ENCODE measurements around the gene MEAK7.

The MEAK7 gene

DNA sequence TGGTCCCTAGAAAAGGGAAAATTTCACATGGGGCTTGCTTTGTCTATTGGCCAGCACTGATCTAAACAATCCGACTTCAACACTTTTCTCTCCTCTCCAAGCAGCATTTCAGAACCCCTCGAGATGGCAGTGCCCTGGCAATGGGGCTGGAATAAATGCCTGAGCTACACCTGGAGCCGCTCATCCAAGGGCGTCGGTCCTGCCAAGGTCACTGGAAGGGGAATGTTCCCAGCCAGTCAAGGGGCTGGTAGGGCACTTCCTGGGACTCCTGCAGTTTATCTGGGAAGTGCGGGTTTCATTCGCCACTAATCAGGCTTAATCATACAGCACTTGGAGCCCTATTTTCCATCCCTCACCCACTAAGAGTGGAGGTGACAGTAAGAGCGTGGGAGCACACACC lies 17.1 kb downstream of the MEAK7 start:
- no peak for DNase-seq (ENCODE audit: low spot score)

DNA sequence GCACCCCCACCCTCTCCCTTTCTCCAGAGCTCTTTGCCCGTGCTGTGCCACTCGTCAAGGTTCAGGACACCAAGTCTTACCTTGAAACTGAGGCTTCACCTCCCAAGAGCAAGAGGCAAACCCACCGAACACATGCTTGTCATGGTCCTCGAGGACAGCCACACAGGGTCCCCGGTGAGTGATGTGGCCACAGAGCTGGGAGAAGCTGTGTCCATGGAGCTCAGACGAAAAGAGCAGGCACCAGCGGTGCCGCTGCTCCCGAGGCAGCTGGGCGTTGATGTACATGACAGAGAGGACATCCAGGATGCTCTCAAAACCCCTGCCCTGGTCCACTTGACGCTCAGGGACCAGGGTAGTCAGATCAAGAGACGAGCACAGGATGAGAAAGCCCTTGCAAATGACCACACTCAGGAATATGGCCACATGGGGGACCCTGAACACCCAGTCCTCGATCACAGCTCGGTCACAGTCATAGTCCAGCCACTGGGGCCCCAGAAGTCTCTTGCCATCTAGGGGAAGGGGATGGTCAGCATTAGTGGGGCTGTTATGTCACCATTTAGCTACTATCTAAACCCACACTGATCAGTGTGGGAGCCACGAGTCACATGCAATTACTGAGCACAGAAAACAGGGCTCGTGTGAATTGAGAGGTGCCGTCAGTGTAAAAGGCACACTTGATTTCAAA lies 17.8 kb downstream of the MEAK7 start:
- no peak for DNase-seq (ENCODE audit: low spot score)

DNA sequence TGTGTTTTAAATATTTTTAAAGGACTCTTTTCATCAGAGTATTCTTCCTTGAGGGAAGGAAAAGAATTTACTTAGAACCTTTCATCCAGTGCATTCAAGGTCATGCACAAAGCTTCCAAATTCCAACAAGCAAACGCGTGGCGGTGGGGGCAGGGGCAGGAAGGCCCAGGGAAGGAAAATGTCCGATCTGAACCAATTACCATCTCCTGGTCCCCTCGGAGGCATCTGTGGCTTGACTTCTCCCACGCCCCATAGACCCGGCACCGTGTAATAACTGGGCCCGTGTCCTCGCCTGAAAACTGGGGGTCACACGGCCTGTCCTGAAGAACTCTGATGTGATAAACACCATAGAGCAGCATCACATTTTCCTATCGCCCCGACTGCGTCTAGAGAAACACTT lies 18.3 kb downstream of the MEAK7 start:
- DNase-seq (ENCODE audit: low spot score): no peak

DNA sequence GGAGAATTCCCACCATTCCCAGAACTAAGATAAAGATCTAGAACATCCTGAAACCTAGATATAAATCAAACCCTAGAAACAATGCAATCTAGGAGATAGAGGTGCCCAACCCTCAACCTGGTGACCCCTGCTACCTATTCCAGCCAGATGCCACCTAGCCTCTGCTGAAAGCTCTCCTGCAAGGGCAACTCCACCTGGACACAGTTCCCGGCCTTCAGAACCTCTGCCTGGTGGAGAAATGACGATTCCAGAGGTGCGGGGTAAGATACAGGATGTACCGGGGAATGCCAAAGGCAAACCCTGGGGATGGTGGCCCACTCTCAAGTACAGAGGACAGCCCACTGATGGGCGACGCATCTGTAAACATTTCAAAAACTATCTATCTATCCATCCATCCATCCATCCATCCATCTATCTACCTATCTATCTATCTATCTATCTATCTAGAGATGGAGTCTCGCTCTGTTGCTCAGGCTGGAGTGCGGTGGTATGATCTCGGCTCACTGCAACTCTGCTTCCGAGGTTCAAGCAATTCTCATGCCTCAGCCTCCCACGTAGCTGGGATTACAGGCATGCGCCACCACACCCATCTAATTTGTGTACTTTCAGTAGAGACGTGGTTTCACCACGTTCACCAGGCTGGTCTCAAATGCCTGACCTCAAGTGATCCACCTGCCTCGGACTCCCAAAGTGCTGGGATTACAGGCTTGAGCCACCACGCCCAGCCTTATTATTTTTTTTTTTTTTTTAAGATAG lies 19.0 kb downstream of the MEAK7 start:
- no peak for DNase-seq (ENCODE audit: low spot score)

DNA sequence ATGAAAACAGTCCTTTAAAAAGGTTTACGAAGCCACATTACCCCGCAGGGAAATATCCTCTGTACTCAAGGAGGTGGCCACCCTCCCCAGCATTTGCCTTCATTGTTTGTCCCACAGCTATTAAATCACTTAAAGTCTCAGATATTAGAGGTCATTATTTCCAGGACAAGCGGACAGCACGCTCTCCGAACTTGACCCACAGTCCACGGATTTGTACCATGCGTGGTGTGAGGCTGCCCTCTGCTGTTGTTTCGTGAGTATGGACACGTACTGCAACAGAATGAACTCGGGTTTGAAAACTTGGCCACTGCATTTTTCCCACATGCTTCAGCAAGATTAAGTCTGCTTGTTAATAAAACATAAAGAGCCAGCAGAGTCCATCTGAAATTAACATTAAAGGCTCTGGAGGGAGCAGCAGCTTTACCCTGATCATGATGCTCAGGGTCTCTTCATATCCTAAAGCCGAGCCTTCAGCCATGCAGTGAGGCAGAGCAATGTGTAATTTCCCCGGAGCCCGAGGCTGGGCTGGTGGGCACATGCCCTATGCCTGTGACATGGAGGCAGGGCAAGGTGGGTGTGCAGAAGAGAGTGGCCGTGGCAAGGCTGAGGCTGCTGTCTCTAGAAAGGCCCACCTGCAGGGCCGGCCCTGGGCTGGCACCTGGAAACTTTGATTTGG lies 19.7 kb downstream of the MEAK7 start:
- no peak for DNase-seq (ENCODE audit: low spot score)

DNA sequence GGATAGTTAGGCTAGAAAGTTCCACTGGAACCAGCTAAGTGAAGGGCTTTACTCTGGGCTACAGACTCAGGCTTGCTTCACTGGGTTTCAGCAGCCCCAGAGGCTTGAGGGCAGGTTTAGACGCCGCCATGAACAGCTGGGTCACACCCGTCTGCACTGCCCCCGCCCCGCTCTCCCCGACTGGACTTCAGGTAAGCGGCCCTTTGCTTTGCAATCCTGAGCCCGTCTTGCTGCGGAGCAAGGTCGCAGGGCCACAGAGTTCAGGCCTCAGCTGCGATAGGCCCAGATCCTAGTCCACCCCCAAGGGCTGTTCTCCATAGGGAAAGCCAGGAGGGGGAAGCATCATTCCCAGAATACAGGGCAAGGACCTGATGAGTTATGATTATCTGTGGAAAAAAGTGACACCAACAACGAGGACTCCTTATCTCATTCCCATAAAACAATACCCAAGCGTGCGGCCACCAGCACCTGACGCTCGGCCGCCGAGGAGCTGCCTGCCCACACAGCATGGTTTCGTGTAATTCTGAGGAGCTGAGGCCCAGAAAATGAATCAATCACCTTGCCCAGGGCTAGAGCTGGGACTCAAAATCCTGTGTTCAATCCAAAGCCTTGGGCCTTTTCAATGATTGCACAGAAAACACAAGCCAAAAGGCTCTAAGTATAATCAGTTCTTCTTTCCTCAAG lies 20.4 kb downstream of the MEAK7 start:
- no peak for DNase-seq (ENCODE audit: low spot score)

DNA sequence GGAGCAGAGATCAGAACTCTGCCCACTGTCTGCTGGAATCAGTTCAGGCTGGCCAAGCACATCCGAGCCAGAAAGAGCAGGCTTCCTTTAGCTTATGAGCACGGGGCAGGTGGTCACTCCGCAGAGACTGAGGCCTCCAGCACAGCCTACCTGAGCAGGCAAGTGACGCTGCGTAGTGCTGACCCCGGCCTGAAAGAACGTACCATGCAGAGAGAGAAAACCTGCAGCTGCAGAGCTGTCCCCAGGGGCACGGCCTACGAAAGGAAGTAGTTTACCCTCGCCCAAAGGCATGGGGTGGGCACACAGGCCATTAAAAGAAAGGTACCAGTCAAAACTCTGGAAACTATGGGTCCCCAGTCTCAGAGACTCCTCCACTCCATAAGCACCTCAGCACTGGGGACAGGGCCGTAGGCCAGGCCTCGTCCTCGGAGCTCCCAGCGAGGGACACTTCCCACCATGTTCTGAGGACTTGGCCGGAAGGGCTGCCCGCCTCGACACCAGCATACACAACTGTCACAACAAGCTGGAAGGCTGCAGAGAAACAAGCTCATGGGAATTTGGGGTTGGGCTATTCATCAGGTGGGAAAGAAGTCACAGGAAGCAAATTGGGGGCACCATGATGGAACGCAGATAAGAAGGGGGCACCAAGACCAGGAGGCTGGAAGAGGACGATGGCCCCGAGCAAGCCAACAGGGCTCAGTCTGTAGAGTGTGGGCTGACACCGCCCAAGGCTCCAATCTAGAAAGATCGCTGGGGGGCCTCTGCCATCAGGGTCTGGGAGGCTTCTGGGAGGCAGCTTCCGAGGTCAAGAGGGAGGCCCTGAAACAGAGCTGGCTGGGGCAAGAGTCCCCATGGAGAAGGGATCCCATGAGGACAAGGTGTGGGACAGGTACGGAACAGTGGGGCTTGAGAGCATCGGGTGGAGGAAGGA lies 21.2 kb downstream of the MEAK7 start:
- no peak for DNase-seq (ENCODE audit: low spot score)

DNA sequence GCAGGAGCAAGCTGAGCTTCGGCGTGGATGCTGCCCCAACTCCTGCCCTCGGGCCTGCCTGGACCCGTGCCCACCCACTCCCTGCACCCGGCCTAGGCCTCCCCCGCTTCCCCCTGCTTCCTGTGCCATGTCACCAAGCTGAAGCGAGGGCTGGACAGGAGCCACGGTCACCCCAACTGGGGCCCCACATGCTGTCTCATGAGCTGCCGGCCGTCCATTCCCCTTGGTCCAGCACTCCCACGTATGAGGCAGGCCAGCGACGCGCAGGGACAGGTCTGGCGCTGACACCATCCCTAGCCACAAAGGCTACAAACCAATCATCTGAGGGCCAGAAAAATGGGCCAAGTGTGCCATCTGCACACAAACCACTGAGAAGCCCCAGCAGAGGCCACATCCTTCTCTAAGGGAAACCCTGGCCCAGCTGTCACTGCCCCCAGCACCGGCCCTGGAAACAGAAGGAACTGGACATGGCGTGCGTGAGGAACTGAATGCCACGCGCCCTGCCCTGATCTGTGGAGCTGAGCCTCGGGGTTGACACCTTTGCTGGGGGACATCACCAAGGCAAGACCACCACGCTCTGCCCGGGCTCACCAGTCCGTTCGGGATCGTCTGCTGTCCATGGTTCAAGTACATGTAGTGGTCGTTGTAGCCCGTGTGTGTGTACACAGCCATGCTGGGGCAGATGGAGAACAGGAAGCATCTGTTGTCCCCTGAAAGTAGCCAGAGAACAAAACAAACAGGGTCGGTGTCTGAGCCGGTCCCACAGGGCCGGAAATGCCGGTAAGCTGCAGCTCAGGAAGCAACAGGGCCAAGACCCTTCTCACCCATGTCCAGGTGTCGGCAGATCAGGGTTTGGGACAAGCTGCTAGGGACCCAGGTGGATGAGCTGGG lies 22.2 kb downstream of the MEAK7 start:
- DNase-seq (ENCODE audit: low spot score): no peak

DNA sequence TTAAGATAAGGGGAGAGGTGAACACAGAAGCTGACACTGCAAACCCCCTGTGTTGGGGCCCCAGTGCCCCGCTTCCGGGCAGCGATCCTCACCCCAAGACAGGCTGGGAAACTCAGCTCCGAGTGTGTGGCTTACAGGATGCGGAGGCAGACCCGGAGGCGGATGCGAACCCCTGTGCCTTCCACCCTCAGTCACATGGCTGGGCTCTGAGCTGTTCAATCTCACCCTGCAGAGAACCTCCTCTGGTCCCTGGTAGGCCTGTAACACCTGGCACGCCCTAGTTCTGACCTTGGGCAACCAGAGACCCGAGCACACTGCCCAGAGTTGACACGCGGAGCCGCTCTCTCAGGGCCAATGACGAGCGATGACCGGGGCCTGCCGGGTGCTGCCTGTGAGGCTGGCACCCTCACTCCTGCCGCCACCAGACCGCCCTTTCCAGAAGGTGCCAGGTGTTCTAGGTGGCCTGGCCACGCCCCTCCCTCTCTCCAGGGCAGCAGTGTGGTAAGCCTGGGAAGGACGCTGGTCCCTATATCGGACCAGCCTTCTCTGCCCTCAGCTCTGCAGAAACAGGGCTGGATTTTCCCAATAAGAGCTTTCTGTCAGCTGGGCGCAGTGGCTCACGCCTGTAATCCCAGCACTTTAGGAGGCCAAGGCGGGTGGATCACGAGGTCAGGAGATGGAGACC lies 23.3 kb downstream of the MEAK7 start:
- DNase-seq (ENCODE audit: low spot score): no peak

DNA sequence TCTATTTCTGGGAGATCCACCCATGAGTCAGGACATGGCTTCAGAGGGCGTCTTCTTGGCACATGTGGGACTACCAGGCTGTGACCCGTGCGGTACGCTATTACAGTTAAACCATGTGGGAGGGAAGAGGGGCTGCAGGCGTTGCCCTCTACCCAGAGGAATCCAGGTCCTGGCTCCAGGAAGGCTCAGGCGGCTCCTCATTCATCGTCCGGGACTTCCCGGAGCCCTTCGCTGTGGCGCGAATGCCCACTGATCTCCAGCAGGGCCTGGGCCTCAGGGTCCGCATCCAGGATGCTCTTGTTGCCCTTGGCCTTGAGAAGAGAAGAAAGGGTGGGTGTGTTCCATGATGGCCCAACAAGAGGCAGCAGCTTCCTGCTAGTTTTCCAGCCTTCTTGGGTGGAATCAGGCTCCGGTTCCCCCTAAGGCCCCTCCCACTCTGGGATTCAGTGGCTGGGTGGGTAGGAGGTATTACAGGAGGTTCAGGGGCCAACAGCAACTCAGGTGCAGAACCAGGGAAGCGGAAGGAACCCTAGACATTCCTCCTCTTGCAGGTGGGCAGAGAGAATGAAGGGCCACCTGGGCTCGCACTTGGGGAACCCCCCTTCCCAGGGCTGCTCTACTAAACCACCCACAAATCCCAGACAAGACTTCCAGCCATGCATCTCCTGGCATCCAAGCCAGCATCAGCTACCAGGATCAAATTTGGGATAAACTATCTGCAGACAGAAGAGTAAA lies 24.6 kb downstream of the MEAK7 start:
- no peak for DNase-seq (ENCODE audit: low spot score)

DNA sequence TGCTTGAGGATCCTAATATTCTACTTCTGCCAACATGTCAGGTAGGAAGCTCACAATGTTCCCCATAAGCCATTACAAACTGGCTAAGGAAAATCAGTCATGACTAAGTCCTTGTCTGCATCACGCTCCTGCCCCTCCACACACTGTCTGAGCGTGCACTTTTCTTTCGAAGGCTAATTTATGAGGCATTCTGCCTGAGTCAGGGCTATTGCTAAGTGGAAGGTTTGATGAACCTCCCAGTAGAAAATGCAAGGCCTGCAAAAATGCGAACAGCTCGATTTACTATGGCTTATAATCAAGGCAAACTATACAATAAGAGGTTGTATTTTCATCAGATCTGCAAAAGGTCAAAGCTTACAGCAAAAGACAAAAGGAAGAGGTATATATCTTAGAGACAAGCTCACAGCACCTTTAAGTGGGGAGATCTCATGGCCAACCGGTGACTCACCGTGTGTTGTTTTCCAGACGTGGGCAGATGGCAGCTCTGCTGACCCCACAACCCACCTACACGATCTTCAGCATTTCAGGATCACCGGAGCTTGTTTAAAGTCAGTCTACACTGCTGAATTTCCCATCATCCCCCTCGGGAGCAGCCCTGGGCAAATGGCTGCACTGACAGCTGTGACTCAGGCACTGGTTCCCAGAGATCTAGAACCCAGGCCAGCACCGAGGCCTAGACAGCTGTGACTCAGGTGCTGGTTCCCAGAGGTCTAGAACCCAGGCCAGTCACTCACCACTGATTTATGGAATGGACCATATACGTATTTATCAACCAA lies 26.1 kb downstream of the MEAK7 start:
- DNase-seq (ENCODE audit: low spot score): no peak

DNA sequence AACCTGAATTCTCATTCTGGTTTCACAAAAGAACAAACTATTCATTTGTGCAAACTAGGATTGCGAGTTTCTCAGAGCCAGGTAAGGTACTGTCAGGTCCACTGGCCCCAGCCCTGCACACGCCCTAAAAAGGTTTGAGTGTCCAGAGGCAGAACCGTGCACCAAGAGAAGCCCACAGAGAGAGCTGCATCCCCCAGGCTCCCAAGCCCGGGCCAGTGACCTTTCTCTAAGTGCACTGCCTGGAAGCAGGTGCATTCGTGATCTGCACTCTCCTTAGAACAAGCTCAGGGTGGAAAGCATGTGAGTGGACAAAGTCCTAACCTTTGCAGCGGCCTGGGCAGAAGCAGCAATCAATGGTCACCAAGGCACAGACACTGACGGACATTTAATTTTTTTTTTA lies 26.8 kb downstream of the MEAK7 start:
- DNase-seq (ENCODE audit: low spot score): no peak

DNA sequence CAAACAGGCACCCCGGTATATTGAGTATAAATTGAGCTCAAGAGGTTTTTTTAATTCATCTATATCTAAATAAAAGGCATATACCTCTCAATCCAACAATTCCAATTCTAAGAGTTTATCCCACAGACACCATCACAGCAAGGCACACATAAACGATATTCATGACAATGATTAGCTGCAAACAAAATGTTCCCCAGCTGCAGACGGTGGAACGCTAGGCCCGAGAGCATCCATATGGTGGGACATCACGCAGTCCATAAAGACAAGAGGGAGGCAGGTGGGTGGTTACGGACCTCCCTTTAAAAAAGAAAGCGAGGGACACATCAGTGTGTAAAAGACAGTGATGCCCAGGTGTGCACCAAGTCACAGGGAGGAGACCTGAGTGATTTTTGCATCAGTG lies 28.1 kb downstream of the MEAK7 start:
- DNase-seq (ENCODE audit: low spot score): no peak

DNA sequence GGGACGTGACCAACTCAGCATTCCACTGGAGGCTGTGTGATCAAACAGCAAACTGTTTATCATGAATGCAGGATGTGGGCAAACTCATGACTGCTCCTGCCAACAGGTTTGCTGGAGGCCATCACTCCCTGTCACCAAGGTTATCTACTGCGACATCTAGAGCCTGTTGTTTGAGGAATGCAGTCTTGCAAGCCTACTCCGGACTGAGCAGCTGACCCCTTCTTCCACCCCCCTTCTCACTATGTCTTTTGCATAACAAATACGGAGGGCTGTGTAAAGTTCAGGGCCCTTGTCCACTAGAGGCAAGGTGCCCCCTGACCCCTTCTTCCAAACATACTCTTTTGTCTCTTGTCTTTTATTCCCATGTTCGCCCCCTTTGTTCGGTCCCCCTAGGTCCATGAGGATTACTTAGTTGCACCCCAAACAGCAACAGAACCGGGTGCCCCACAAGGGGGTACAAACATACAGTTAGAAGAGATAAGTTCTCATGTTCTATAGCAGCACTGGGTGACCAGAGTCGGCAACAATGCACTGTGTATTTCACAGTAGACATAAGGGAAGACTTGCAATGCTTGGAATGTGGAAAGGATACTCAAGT lies 28.7 kb downstream of the MEAK7 start:
- DNase-seq (ENCODE audit: low spot score): no peak

DNA sequence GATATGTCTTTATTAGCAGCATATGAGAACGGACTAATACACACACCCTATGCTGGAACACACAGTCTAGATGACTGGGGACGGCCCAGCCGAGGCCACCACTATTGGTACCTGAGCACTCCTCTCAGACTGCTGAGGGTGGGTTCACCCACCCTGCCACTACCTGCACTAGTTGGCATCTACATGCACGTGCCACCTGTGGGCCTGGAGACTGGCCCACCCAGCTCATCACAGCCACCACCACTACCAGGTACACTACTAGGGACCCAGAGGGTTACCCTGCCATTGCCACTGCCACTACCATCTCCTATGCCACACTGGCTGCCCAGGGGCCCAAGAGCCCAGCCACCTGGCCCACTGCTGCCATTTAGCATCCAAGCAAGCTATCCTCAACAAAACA lies 32.5 kb downstream of the MEAK7 start:
- no peak for DNase-seq (ENCODE audit: low spot score)

DNA sequence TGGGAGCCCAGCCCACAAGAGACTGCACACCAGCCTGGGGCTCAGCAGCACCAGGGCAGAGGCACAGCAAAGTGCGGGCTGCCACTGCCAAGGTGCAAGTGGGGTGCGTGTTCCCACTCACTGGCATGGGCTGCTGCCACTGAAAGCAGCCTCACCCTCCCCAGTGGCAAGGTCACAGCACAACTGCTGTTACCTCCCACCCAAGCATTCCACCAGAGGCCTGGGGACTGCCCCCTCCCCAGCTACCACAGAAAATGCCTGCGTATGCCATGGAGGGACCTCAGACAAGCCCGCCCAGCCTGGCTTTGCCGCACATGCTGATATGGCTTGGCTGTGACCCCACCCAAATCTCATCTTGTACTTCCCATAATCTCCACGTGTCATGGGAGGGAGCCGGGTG lies 33.1 kb downstream of the MEAK7 start:
- no peak for DNase-seq (ENCODE audit: low spot score)

DNA sequence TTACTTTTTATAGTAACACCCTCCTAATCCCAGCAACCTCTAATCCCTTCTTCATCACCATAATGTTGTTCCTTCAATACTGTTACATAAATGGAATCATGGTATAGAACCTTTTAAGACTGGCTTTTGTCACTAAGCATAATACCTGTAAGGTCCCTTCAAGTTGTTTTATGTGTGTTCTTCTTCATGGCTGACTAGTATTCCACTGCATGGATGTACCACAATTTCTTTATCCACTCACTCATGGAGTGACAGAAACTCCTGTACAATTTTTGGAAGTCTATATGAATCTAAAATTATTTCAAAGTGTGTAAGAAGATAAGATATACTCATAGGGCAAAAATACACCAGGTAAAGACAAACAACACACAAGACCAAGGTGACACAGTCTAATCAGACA lies 36.8 kb downstream of the MEAK7 start:
- no peak for DNase-seq (ENCODE audit: low spot score)

DNA sequence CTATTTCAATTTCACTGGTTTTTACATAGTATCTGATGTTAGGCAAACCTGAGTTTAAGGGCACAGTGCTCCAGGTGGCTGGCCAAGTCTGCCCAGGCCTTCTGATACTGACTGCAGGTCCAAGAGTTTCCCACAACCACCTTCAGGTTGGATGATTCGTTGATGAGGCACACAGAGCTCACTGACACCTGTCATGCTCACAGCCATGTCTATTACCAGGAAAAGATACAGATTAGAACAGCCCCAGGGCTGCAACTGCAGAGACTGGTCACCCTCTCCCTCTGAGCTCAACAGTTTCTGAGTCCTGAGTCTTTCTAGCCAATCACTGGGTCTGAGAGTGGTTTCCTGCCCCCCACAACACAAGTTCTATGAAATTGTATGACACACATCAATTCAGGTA lies 37.2 kb downstream of the MEAK7 start:
- DNase-seq (ENCODE audit: low spot score): no peak

All from CD4-positive, alpha-beta T cell treated with Interleukin-6 at 100 ng/mL for 8 hours (primary cell).